Pericardium fibroblast (primary cell): ENCODE data around the gene ZBTB48. TPM values are rescaled to one million over a fixed set of nuclear protein-coding genes. Genes with fewer than 3 reads are reported as not detected.

Source experiments
- total RNA-seq: library from RNA; depleted of rRNA; stranded (reverse); fragments of >200 nt; gene quantifications from 2 replicates; pipeline ENCODE4 v1.2.3, GENCODE V29; 2015

ZBTB48 gene
- 9.1 and 9.3 TPM in 2 replicates for total RNA-seq

DNA sequence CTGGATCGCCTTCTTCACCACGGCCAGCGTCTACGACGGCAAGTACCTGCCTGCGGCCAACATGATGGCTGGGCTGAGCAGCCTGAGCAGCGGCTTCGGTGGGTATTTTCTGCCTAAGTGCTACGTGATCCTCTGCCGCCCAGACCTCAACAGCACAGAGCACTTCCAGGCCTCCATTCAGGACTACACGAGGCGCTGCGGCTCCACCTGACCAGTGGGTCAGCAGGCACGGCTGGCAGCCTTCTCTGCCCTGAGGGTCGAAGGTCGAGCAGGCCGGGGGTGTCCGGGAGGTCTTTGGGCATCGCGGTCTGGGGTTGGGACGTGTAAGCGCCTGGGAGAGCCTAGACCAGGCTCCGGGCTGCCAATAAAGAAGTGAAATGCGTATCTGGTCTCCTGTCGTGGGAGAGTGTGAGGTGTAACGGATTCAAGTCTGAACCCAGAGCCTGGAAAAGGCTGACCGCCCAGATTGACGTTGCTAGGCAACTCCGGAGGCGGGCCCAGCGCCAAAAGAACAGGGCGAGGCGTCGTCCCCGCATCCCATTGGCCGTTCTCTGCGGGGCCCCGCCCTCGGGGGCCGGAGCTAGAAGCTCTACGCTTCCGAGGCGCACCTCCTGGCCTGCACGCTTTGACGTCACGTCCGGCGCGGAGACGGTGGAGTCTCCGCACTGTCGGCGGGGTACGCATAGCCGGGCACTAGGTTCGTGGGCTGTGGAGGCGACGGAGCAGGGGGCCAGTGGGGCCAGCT lies at the start of gene ZBTB48:
ZBTB48 (plus strand) TSS at position 621 of the 745 bp plus-strand sequence. CDS start 616 bp downstream, outside the sequence.

GRCh38 chr1:6554031-6554906 lies 25.5 kb upstream of the ZBTB48 start, which contains the start of gene NOL9:
Gene NOL9, minus strand, starts transcription at chr1:6554513. Its CDS starts 11 bp downstream, at chr1:6554502.

GRCh38 chr1:6554907-6555778 lies 24.7 kb upstream of the ZBTB48 start, which contains the start of gene TAS1R1:
Gene TAS1R1, plus strand, starts transcription at chr1:6555307. Its CDS starts 67 bp downstream, at chr1:6555374.

GRCh38 chr1:6602669-6603237 lies 23.0 kb downstream of the ZBTB48 start, which contains the start of gene KLHL21:
Gene KLHL21, minus strand, starts transcription at chr1:6602869. Its CDS starts 52 bp downstream, at chr1:6602817.

DNA sequence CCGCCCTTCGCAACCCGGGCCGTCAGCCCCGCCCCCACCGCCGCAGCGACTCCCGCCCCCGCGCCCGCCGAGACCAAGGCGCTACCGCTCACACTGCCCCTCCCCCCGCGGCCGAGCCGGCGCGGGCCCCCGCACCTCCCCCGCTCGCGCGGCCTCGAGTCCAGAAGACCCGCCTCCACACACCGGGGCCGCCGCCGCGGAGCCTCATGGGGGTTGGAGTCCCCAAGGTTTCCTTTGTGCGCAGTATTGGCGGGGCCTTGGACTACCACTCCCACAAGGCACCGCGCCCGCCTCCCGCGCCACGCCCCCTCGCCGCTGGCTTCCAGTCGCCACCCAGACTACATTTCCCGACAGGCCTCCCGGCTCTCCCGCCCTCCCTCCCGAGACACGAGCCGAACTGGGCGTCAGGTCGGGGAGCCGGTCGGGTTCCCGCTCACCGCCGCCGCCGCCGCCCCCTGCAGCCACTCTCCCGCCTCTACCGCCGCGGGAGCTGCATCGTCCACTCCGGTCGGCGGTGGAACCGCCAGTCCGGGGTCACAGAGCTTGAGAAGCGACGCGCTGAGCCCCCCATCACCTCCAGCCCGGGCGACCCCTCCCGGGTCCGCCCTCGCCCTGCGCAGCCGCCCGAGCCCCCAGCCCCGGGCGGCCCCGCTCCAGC lies 33.7 kb downstream of the ZBTB48 start, which contains the start of gene PHF13:
PHF13 (plus strand) TSS at position 371 of the 658 bp plus-strand sequence. CDS start 336 bp downstream, outside the sequence.

DNA sequence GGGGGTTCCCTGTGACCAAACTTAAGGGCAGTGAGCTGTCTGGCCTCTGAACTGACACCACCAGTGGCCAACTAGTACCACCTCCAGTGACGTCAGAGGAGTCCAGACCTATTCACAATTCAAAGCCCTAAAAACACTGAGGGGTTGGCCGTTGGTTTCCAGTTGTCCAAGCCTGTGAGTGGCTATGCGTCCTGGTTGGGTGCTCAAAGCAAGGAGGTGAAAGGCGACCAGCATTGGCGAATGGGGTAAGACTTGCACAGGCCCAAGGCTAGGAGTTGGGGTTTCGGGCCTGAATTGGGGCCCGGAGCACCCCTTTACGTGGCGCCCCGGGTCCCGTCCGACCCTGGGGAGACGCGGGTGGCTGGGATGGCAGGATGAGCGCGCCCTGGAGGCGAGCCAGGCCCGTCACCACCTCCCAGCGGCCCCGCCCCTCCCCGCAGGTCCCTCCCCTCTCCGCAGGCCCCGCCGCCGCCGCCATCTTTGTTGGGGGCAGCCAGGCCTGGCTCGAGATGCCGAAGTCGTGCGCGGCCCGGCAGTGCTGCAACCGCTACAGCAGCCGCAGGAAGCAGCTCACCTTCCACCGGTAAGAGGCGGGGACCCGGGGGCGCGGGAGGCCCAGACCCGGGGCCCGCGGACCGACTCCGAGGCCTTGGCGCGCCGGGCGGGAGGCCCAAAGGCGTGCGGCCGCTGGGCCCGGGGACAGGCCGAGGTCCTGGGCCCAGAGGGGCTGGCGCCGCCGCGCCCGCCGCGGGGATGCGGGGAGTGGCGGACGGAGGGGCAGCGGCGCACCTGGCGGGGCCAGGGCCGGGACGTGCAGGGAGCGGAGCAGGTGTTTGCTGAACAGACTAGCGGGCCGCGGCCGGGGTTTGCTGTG lies 45.2 kb downstream of the ZBTB48 start, which contains the start of gene THAP3:
THAP3 (plus strand) TSS at position 159 of the 874 bp plus-strand sequence; CDS start at position 510, 351 bp downstream.

Other genes starting within 250 kb of the ZBTB48 start
- 19.2 and 33.7 TPM in 2 replicates for gene ACOT7, start 186.2 kb upstream of the ZBTB48 start, total RNA-seq
- gene HES2, start 160.1 kb upstream of the ZBTB48 start, total RNA-seq: 0.12 TPM in 1 of 2 replicates, not detected in the other
- gene ESPN, start 155.2 kb upstream of the ZBTB48 start, total RNA-seq: under 0.01 TPM in 1 of 2 replicates, not detected in the other
- gene TNFRSF25, start 113.8 kb upstream of the ZBTB48 start, total RNA-seq: 4.6 and 10.7 TPM in 2 replicates
- 4.1 and 8.0 TPM in 2 replicates for gene PLEKHG5, start 88.3 kb upstream of the ZBTB48 start, total RNA-seq
- 11.7 and 13.8 TPM in 2 replicates for gene NOL9, start 25.5 kb upstream of the ZBTB48 start, total RNA-seq
- 0.17 TPM in 1 of 2 replicates, not detected in the other for gene TAS1R1, start 24.7 kb upstream of the ZBTB48 start, total RNA-seq
- 38.4 and 52.8 TPM in 2 replicates for gene KLHL21, start 22.9 kb downstream of the ZBTB48 start, total RNA-seq
- 7.5 and 20.0 TPM in 2 replicates for gene PHF13, start 33.7 kb downstream of the ZBTB48 start, total RNA-seq
- 16.8 and 19.3 TPM in 2 replicates for gene THAP3, start 44.9 kb downstream of the ZBTB48 start, total RNA-seq
- gene DNAJC11, start 121.8 kb downstream of the ZBTB48 start, total RNA-seq: 14.0 and 25.4 TPM in 2 replicates
- 73.2 and 84.9 TPM in 2 replicates for gene CAMTA1, start 205.5 kb downstream of the ZBTB48 start, total RNA-seq